HG03558 (cell line): Measurements from ENCODE around the gene ZNF677.
"Not testable (repeated sequence)": the region's sequence is repeated elsewhere in the genome, so short reads cannot be mapped to it uniquely, and the experiment has no call there.

Experiments
- ATAC-seq: cut with Tn5 transposase; IDR thresholded peaks from one replicate; pipeline ENCODE4 v1.9.1; 2021; ENCODE audit warnings: moderate number of reproducible peaks; ENCODE audit not compliant: unreplicated experiment; ENCODE audit errors: extremely low read depth

Gene ZNF677

GRCh38 chr19:53254411-53255341 is at the start of gene ZNF677:
Gene ZNF677, minus strand, starts transcription at chr19:53254873. Its CDS starts 3,323 bp downstream, at chr19:53251550.
- ATAC-seq: no peak

GRCh38 chr19:53301341-53301740 is 46.7 kb upstream of the ZNF677 start:
- not testable (repeated sequence) for ATAC-seq

- no peak for ATAC-seq
These were observed 40.2 kb upstream of the ZNF677 start for GRCh38 chr19:53294786-53295441.

- no peak for ATAC-seq
These were observed 36.3 kb upstream of the ZNF677 start for GRCh38 chr19:53290758-53291549.

DNA sequence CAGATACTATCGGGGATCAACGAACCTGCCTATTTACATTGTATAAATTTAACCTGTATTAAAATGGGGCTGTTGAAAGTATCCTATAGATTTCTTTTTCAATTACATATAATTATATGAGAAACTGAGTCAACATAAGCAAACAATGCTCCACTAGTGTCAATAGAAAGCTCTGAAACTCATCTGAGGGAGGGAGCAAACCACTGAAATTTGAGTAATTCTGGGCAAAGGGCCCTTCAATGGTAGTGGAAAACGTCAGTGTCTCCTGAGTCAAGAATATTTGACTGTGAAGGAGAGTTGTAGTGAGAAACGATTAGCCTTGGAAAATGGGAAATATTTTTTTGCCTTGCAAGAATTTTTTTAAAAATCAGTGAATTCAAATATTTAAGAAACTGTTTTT is 30.4 kb upstream of the ZNF677 start:
- ATAC-seq: no peak

DNA sequence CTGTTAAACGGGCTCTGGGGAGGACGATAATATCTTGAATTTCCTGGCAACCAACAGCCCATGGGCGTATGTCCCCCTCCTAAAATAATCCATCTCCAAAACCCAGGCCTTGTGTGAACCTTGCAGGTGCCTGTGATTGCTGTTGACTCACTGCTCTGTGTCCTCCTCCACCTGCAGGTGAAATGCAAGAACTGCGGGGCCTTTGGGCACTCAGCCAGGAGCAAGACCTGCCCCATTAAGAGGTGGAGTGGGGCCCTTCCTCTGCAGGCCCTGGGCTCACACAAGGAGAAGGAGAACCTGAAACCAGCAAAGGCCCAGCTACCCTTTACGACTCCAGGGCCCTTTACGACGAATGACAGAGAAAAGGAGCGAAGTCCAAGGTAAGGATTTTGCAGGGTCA is 27.3 kb upstream of the ZNF677 start:
- not testable (repeated sequence) for ATAC-seq

DNA sequence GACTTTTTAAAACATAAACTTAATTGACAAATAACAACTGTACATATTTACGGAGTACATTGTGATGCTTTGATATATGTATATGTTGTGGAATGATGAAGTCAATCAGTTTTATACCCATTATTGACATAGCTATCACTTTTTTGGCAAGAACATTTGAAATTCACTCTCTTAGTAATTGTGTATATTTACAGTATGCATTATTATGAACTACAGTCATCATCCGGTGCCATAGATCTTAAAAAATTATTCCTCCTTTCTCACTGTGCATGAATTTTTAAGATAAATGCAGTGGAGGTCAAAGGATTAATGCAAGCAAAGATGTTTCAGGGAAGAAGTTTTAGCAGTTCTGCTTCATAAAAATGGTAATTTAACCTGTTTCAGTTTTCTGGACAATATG is 20.8 kb upstream of the ZNF677 start:
- no peak for ATAC-seq

DNA sequence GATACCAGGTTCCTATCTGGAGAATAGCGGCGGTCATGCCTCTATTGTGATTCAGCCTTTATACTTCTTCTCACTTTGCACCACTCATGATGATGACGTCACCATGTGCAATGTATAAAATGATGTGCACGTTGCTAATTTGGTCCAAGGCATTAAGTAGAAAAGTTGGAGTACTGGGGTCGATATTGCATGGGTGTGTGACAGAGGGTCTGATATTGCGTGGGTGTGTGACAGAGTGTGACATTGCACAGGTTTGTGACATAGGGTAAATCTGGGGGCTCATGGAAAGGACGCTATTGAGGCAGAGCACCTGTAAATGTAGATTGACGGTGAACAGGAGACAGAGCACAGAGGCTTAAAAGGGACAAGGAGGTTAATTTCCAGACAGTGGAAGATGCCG is 17.4 kb upstream of the ZNF677 start:
- ATAC-seq: no peak

GRCh38 chr19:53269861-53270260 is 15.2 kb upstream of the ZNF677 start:
- ATAC-seq: not testable (repeated sequence)

GRCh38 chr19:53267623-53268022 is 12.9 kb upstream of the ZNF677 start, which contains the start of gene VN1R4:
Gene VN1R4, minus strand, starts transcription at chr19:53267723. Its CDS starts 58 bp downstream, at chr19:53267665.
- not testable (repeated sequence) for ATAC-seq

GRCh38 chr19:53257715-53258342 is 3.2 kb upstream of the ZNF677 start, which contains the start of gene VN1R2:
Gene VN1R2, plus strand, starts transcription at chr19:53258292. Its CDS starts 84 bp downstream, at chr19:53258376.
- ATAC-seq: not testable (repeated sequence)

- ATAC-seq: no peak
These were observed 8.2 kb downstream of the ZNF677 start for GRCh38 chr19:53246498-53246897.

DNA sequence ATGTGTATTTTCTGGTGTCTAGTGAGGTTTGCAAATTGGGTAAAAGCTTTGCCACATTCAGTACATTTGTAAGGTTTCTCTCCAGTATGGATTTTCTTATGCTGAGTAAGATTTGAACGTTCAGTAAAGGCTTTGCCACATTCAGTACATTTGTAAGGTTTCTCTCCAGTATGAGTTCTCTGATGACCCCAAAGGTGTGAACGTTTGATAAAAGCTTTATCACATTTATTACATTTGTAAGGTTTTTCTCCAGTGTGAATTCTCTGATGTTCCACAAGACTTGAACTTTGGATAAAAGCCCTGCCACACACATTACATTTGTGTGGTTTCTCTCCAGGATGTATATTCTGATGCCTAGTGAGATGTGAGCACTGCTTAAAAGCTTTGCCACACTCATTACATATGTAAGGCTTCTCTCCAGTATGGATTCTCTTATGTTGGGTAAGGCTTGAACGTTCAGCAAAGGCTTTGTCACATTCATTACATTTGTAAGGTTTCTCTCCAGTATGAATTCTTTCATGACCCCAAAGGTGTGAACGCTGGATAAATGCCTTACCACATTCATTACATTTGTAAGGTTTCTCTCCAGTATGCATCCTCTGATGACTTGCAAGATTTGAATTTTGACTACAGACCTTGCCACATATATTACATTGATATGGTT is 17.4 kb downstream of the ZNF677 start:
- ATAC-seq: no peak

GRCh38 chr19:53224606-53225005 is 30.1 kb downstream of the ZNF677 start:
- ATAC-seq: no peak

DNA sequence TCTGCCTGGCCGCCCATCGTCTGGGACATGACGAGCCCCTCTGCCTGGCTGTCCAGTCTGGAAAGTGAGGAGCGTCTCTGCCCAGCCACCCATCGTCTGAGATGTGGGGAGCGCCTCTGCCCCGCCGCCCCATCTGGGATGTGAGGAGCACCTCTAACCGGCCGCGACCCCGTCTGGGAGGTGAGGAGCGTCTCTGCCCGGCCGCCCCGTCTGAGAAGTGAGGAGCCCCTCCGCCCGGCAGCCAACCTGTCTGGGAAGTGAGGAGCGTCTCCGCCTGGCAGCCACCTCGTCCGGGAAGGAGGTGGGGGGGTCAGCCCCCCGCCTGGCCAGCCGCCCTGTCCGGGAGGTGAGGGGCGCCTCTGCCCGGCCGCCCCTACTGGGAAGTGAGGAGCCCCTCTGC is 32.0 kb downstream of the ZNF677 start:
- not testable (repeated sequence) for ATAC-seq

GRCh38 chr19:53212703-53213320 is 41.9 kb downstream of the ZNF677 start:
- no peak for ATAC-seq

- not testable (repeated sequence) for ATAC-seq
These were observed 43.1 kb downstream of the ZNF677 start for GRCh38 chr19:53211554-53211953.

DNA sequence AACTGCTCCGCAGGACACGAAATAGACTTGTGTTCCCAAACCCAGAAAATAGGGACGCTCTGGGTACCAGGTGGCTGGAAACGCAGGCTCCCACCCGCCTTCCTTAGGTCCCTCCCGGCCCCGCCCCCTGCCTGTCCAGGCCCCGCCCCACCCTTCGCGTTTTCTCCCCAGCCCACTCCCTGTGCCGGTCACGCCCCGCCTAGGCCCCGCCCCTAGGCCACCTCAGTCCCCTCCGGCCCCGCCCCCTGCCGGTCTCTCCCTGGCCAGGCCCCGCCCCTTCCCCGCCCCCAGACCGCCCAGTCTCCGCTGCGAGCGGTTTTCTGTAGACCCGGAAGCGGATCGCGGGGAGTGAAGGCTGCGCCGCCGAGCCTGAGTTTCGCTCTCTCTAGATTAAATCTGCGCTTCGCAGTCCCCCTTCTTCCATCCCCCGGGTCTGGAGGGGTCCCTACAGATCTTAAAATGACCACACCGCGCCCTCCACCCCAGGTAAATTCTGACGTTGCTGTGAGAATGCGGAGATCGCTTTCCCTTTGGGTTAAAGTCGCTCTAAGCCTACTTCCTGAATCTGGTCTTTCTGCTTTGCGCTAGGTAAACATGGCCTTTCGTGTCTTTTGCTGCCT is 57.8 kb downstream of the ZNF677 start:
- ATAC-seq: no peak
